ENCODE measurements around the gene ANO7.

The ANO7 gene

DNA sequence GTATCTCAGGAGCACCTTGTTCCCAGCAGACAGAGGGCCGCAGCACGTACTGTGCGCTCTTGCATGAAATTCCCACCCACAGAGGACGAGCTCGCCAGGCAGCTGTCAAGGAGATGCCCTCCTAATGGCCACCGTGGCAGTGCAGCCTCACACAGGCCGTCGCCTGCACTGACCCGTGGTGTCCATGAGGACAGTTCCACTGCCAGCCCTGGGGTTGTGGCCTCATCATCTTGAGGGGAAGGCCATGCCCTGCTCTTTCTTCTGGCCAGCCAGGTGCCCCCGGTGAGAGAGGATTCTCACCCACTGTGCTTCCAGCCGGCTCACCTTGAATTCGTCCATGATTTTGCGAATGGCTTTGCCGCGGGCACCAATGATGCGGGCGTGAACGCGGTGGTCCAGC is 42.0 kb downstream of the ANO7 start:
- DNase-seq: no peak

DNA sequence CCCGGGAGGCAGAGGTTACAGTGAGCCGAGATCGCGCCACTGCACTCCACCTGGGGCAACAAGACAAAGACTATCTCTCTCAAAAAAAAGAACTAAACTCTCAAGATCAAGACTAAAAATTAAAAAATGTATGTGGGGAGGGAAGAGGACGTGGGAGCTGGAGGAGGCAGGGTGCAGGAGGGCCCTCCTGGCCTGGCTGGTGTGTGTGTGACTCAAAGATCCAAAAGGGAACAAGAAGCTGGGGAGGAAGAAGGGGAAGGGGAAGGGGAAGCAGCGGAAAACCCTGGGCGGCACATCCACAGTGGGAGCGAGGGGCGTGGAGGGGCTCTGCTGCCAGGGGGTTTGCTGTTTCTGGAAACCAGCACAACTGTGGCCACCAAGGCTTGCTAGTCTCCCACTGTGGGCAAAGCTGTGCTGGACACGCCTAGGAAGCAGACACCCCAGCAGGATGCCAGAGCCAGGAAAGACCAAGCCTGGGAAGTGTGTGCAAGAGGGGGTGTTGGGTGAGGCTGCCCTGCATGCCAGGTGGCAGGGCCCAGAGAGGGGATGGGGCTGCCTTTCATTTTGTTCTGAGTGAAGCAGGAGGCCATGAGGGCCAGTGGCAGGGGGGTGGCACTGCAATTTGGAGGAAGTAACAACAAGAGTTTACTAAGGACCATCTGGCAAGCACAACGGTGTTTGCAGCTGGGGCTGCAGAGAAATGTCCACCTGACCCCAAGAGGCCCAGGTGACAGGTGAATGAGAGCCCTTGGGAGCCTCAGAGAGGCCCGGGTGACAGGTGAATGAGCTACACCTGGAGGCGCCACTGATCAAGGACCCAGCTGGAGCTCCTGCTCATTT is 44.5 kb downstream of the ANO7 start:
- peak; percentile 8 to 54 (median 19) for DNase-seq

DNA sequence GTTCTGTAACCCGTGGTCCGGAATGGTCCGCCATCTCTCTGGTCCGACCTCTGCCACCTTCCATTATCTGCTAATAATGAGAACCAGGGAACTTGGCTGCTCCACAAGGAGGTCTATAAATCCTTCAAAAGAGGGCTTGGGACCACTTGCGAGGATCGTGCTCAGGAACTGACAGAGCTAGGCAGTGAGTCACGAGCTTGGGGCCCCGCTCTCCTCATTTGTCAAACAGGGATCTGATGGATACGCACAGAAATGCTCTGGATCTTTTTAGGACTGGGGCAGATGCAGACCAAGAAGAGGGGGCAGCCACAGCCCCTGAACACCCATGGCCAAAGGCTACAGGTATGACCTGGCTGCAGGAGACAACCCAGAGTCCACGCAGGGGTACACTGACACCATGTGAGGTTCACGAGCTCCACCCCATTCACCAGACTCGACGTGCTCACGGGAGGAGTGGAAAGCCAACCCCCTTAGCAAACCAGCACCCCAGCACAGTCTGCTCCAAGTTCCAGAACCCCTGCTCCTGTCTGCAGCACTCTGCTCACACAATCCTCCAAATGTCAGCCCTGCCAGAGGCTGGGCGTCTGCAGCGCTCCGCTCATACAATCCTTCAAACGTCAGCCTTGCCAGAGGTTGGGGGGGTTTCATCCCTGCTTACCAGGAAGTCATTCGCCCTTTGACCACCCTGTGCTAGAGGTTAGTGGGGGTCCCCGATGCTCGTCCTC is 45.8 kb downstream of the ANO7 start:
- no peak for DNase-seq

DNA sequence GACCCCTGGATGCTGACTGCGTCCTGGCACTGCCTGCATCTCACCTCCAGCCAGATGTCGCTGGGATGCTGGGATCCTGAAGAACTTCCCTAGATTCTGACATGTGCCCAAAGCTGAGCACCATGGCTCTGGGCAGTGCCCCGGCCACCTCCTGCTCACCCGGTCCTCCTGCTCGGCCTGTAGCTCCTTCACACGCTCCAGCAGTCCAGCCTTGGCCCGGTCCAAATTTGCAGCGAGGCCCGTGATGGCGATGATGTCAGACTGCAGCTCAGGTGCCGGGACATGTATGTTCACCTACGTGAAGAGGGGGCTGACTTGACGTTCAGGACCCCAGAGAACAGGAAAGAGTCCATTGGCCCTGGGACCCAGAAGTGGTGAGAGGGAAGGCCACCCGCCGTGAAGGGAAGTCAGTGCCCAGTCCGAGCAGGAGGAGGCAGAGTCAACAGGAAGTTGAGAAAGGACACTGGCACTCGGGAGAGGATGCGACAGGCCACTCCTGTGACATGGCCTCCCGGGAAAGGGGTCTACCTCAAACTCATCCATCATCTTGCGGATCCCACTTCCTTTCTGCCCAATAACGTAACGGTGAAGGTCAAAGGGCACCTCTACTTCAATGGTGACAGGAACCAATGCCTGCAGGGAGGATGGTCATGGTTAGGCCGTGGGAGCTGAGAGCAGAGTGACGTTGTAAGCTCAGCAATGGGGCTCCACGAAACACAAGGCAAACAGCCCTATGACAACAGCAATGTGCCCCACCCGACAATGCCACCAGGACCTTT is 46.7 kb downstream of the ANO7 start:
- no peak for DNase-seq

DNA sequence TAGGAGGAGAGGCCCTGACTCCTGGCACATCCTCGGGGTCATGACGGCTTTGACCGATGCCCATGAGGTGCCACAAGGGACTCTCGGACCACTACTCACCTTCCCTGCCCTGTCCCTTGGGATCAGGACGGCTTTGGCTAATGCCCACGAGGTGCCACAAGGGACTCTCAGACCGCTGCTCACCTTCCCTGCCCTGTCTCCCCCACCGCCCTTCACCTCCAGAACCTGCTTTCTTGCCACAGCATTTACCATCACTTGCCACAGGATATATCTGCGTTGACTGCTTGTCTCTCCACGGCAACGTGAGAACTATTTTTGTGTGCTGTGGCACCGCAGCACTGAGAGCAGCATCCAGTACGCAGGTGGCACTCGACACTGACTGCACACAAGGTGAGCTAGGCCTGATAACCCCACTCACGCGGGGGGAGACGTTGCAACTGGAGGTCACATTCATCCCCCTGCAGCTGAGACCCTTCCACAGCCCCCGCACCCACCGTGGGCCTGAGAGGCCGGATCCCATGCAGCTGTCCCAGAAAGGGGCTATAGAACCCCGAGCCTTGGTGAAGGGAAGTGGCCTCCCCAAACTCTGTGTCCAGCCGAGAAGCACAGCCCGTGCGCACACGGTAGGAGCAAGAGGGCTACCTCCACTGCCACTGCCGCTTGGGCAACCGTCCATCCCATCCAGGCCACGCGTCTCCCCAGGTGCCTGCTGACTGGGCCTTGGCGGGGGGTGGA is 47.5 kb downstream of the ANO7 start:
- DNase-seq: no peak

DNA sequence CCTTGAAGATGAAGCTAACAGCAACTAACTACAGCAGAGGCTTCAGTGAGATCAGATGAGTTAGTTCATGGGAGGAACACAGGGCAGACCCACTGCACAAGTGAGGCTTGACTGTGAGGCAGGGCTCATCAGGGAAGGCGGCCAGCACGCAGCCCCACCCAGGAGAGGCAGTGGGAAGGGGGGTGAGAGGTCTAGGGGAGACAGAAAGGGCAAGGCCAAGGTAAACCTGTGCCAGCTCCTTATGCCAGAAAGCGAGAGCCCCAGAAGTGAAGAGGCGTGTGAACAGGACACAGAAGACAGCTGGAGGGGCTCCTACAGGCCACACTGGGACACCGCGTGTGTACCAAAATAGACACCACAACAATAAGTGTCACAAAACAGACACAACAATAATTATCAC is 48.6 kb downstream of the ANO7 start:
- DNase-seq: no peak

DNA sequence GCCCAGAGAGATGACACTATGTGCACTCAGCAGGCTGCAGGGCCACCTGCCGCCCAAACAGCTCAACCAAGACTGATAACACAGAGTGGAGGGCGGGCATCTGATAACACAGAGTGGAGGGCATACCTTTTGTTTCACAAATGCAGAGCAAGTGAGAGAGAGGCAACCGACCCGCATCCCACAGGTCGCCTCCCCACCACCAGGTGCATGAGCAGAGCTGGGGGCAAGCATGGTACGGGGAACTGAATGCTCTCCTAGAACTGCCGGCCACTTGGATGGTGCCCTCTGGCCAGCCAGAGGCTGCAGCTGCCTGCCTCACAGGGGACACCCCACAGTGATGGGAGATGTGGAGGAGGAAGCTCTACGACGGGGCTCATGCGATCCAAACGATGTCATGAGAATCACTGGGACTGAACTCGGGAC is 49.5 kb downstream of the ANO7 start:
- no peak for DNase-seq

DNA sequence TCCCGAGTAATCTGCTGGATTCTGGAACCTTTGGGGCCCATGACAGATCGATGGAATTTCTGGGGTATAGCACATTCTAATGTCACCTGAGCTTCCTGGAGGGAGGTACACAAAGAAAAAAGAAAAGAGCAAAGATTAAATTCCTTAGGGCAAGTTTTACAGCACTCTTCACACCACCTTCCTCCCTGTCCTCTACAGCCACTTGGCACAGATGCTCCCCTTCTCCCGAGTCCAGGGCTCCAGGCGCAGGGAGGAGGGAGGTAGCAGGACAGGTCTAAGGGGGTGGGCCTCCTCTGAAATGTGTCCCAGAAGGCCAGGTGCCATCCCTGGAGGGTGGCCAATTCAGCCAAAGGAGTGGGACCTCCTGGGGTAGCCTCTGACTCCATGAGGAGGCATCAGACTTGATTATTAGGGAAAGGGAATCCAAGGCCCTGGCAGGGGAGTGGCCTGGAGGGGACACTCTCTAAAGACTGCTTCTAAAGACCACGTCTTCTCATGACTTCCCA is 50.3 kb downstream of the ANO7 start:
- no peak for DNase-seq

DNA sequence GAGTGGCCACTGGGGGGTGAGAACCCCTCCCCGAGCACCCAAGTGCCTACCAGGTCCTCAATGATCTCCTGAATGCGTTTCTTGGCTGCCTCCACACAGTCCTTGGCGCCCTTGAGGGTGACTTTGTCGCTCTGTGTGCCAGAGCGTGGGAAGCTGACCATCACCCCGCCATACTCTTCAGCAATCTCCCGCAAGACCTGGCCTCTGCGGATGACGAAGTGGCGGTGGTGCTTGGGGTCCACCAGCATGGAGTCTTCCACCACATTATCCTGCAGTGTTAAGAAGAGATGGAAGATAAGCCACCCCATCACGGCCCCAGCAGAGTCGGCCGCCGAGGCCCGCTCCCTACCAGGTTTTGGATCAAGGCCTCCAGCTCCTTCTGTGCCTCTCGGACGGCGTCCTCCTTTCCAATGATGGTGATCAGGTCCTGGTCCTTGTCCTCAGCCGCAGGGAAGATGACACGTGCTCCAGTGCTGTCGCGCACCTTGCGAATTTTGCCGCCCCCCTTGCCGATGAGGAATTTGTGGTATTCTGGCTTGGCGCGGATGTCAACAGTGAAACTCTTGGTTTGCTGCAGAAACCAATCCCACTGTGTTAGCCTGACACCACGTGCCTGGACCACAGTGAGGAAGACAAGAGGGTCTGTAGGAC is 51.2 kb downstream of the ANO7 start:
- no peak for DNase-seq

DNA sequence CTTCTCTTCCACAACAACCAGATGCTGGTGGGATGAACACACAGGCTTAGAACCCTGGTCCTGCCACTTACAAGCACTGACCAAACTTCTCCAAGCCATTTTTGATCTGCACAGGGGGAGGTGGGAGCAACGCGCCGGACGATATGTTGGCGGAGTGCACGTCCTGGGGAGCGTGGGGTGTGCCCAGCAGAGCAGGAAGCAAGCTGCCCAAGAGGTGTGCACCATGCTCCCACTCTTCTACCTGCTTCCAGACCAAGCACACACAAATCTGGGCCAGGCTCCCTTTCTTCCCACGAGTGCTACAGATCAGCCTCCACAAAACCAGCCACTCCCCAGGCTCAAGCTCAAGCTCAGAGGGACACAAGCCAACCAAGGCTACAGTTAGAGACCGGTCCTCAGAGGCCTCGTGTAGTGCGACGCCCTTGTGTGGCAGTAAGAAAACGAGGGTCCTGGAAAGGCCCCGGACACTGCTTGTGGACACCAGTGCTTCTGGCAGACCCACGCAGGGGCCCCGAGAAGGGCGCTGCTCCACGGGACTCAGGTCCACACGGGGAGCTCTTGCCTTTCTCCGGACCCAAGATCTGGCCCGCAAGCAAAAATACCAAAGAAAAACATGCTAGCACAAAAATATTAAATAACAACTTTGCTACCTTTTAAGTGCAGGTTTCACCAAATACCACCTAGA is 52.0 kb downstream of the ANO7 start:
- no peak for DNase-seq

DNA sequence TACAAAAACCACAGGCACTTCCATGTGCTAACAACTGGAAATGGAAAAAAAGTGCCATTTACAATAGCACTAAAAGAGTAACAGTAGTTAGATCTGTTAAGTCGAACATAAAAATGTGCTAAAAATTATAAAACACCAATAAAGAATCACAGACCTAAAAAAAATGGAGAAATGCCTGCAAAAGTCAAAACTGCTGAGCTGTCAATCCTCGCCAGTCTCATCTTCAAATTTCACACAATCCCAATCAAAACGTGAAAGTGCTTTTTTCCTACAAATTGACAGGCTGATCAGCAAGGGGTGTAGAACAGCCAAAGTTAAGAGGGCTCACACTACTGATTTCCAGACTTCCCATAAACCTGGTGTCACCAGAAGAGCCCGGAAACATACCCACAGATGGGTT is 53.2 kb downstream of the ANO7 start:
- no peak for DNase-seq

DNA sequence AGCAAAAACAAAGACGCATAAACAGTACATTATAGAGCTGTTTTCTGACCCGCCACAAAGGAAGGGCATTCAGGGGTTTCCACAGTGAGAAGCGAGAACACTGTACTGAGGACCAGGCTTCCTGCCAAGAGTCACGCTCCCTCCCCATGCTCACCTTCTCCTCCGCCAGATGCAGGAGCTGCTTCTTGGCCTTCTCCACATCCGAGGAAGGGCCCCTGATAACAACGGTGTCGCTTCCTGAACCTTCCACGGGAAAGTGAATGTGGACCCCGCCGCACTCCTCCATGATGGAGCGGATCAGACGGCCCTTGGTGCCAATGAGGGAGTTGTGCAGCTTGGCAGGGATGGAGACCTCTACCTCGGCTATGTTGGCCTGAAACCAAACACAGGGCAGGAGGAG is 53.8 kb downstream of the ANO7 start:
- no peak for DNase-seq

DNA sequence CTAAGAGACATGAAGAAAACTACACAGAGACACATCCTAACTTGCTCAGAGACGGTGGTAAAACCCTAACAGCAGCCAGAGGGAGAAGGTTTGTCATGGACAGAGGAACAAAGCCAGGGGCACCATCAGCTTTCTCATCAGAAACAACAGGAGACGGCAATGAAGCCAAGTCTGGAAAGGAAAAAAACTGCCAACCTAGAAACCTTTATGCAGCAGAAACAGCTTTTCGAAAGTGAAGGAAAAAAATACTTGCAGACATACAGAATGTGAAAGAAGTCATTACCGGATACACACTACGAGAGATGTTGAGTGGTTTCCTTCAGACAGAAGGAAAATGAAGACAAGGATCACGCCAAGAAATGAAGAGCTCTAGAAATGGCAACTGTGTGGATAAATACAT is 55.9 kb downstream of the ANO7 start:
- DNase-seq: no peak

DNA sequence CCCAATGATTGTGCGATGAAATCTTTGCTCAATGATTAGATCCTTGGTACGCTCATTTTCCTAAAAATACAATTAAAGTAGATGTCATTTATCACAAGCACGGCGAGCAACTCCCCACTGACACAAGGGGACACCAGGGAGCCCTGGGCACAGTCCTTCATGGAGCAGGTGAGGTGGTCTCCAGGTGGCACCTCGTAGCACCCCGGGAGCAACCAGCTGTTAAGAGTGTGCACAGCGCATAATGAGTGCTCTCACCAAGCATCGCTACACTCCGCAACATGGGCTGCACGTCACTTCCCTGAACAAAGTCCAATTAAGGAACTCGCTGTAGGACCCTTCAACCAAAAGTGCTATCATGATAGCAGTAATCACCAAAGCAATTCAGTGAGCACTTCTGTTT is 59.8 kb downstream of the ANO7 start:
- no peak for DNase-seq

DNA sequence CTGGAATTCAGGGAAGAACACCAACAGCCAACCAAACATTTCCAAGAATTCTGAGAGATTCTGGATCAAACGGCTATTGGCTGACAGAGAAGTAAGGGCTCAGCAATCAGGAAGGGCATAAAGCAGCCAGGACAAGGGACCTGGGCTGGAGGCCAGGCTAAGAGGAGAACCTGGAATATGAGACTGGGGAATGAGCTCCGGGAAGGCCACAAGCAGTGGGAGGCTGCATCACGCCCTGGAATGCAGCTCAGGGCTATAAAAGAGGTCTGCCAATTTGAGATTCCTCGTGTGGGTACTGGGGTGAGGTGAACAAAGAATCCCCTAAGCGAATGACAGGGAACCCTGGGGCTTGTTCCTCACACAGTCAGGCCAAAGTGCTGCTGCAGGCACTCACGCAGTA is 60.4 kb downstream of the ANO7 start:
- no peak for DNase-seq

DNA sequence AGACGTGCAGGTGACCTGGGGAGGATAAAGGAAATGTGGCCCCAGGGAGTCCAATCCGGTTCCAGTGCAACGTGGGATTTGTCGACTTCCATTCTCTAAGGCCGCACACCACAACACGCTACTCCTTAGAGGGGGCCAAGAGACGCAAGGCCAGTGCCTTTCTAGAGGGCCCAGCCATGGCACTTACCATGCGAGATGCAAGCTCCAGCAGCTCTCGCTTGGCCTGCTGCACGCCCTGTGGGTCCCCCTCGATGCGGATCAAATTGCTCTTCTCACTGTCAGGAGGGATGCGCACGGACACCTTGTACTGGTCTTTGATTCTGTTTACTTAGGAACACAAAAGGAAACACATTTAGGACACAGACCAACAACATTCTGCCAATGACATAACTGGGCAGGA is 61.2 kb downstream of the ANO7 start:
- no peak for DNase-seq

DNA sequence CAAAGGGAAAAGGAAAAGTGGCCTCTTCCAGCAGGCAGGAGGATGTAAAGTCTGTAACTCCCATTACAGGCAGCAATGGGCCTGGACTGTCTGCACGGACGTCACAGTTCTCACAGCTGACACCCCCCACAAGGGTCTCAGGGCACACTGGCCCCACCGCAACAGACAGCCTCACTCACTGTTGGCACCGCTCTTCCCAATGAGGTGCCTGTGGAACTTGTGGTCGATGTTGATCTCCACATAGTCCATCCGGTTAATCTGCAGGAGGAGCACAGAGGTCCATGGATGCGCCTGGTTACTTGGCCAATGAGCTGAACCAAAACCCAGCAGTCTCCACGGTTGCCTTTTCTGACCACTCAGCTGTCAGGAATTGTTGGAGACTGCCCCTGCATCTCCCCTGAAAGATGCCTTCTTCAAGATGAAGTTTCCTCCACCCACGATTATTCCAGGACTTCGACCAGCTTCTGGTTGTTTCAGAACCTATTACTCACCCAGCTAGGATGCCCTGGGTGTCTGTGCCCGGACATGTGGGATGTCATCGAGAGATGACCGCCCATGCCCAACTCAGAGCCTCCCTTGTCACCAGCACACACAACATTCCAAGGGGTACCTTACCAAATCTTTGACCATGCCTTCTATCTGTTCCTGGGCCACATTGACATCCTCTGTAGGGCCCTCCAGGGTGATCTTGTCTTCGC is 64.5 kb downstream of the ANO7 start:
- DNase-seq: no peak

DNA sequence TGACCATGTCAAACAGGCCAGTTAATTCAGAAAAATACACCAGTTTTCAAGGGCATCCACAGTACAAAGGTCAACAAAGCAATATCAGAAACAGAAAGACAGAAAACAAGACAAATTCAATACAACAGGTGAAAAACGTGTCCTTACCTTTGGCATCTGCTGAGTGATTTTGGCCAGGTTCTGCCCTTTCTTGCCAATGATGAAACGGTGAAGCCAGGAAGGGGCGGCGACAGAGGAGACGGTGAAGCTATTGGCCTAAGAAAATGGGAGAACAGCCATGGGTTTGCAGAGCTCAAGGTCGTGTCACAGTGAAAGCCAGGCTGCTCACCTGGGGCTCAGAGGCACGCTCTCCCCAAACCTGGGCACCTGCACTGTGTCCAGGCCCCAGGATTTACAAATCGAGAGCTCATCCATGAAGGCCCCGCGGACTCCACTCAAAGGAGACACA is 66.5 kb downstream of the ANO7 start:
- DNase-seq: no peak

DNA sequence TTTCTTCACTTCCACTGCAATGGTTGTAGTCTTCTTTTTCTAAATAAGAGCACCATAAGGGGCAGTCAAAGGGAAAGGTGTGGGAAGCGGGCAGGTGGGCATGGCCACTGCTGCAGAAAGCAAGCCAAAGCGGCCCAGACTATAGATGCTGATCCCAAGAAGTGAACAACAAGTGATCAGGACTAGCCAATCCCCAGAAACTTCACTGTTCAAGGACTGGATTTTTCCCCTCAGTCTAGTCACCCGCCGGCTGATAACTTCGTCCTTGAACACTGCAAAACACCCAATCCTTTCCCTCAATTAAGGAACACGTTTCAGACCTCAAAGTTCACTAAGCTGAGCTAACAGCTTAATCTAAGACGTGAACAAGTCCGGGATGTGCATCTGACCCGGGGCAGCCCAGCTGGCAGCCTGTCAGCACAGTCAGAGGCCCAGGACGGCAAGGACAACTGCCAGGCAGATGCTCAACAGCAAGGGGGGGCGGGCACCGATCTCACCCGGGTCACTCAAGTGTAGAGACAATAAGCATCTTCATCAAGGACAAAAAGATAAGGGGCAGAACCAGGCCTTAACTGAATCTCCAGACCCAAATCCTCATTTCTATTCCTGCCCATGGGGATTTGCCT is 67.2 kb downstream of the ANO7 start:
- no peak for DNase-seq

DNA sequence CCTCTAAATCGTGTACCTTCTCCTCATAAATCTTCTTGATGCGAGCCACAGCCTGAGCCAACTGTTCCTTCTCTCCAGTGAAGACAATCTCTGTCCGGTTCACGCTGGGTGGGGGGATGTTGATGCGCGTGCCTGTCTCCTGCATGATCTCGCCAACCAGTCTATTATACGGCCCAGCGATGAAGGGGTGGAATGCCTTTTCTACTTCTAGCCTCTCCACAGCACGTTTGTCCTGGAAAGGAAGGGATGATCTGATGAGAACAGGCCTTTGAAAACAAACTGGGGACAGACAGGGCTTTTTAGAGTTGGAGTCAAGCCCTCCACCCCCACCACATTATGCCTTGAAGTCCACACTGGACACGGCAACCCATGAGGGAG is 67.7 kb downstream of the ANO7 start:
- no peak for DNase-seq

Measured in NCI-H1417 (cell line).